Tibial artery (tissue), 4 donors: ENCODE measurements around the gene DPYSL5.

Experiments used
- DNase-seq, 2 donors: peaks; one replicate each; pipeline ENCODE4 v3.0.0-alpha.2; 2019
- H3K27ac ChIP-seq, 2 donors: fragments of 200-600 bp; sonication (generic) in 1 of 2; 1 replicate in 1 of 2; 2 replicates in 1 of 2; pipeline ENCODE4 v1.5.1; 2018 to 2019; ENCODE audit warnings: mild to moderate bottlenecking in 1 of 2
- H3K27me3 ChIP-seq, 2 donors: fragments of 200-600 bp; sonication (generic) in 1 of 2; one replicate each; pipeline versions ENCODE4 v1.5.1 to v1.6.0; 2016 to 2019
- H3K36me3 ChIP-seq, 3 donors: fragments of 200-600 bp; sonication (generic) in 2 of 3; one replicate each; pipeline ENCODE4 v1.5.1; 2016 to 2019; ENCODE audit warnings: mild to moderate bottlenecking in 2 of 3
- H3K4me1 ChIP-seq, 4 donors: fragments of 200-600 bp; sonication (generic) in 2 of 4; 1 replicate in 3 of 4; 2 replicates in 1 of 4; pipeline ENCODE4 v1.5.1; 2016 to 2019
- H3K4me3 ChIP-seq, 2 donors: fragments of 200-600 bp; sonication (generic) in 1 of 2; 1 replicate in 1 of 2; 2 replicates in 1 of 2; pipeline ENCODE4 v1.5.1; 2018 to 2019; ENCODE audit warnings: mild to moderate bottlenecking in 2 of 2
- H3K9me3 ChIP-seq, 3 donors: fragments of 200-600 bp; sonication (generic) in 1 of 3; one replicate each; pipeline ENCODE4 v1.5.1; 2016 to 2019
- intact Hi-C: fragments of 100-400 bp; cut with DNase I; formaldehyde crosslinking; loops from one replicate; pipeline ENCODE4 v1.15.0; 2023; ENCODE audit warnings: low total_unique reads
- TF ChIP-seq, protein P1 (sequence below), 2 experiments: fragments of 200-600 bp in 1 of 2; fragments of 450-650 bp in 1 of 2; IDR thresholded peaks; one replicate each; pipeline ENCODE4 v1.5.1; 2017 to 2019; ENCODE audit warnings: antibody characterized with exemption in 2 of 2, mild to moderate bottlenecking in 1 of 2, moderate library complexity in 1 of 2

DPYSL5 gene

DNA sequence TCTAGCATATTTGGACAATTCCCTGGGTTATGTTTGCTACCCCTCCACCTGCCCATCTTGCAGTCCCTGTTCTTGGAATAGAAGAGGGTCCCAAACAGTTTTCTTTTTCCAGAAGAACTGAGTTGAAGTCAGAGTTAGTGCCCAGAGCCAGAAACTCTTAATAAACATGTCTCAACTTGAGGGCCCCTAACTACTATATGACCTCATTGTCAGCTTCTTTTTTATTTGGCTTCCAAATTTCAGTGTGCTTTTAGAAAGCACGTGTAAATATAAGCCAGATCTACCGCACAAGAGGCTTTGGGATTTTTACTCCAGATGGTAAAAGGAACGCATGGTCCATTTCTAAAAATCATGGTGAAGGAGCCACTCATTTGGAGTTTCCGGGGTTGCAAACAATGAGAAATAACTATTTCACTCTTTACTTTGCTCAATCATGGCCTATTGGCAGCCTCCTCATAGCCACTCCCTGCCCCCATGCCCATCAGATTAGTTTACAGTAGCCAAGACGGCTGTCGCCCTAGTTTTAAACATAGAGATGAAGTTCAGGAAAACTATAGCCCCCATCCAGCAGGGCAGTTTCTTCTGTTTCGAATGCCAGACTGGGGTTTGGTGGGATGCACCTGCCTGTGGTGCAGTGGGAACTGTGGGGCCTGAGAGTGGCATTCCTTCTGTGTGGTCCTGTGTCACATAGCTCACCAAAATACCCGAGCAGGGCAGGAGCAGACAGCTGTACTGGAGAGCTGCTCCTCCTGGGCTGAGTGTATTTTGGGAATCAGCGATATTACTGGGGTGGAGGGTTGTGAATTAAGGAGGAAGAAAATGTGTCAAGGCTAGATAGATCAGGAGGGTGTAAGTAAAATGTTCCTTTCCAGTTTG is 124.2 kb downstream of the DPYSL5 start:
- TF ChIP-seq, protein P1, sequence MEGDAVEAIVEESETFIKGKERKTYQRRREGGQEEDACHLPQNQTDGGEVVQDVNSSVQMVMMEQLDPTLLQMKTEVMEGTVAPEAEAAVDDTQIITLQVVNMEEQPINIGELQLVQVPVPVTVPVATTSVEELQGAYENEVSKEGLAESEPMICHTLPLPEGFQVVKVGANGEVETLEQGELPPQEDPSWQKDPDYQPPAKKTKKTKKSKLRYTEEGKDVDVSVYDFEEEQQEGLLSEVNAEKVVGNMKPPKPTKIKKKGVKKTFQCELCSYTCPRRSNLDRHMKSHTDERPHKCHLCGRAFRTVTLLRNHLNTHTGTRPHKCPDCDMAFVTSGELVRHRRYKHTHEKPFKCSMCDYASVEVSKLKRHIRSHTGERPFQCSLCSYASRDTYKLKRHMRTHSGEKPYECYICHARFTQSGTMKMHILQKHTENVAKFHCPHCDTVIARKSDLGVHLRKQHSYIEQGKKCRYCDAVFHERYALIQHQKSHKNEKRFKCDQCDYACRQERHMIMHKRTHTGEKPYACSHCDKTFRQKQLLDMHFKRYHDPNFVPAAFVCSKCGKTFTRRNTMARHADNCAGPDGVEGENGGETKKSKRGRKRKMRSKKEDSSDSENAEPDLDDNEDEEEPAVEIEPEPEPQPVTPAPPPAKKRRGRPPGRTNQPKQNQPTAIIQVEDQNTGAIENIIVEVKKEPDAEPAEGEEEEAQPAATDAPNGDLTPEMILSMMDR (IDR thresholded peaks at IDR 0.05), result no peak
- peaks cover 0 to 23% (median 9%) of the 10 kb centered on the region in 4 donors for H3K4me1 ChIP-seq
- no peaks in the 10 kb centered on the region for H3K9me3 ChIP-seq
- no peaks in the 10 kb centered on the region for H3K36me3 ChIP-seq
- no peak overlapping the region for H3K4me3 ChIP-seq
- H3K27ac ChIP-seq, result no peak overlapping the region
- intact Hi-C loops, result loop anchor here (2.0 to 5.0 kb wide), 2 partner anchors 60 to 113 kb away; partner anchors contain the start of gene TMEM214
- no peaks in the 10 kb centered on the region for H3K27me3 ChIP-seq
- DNase-seq, result no peak

DNA sequence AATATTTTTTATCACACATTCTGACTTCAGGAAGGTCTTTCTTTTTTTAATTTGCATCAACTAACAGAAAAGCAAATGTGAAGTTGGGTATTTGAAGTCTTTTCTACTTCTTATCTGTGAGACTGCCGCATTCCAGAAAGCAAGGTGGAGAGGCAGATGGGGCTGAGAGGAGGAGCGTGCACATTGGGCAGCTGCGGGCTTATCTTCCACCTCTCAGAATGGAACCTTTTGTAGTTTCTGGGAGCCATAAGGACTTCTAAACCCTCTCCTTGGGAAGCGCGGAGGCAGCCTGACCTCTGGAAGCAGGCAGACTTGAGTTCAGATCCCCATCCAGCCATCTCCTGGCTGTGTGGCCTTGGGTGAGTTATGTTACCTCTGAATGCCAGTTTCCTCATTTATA is 126.4 kb downstream of the DPYSL5 start:
- no peak overlapping the region for H3K4me3 ChIP-seq
- no peaks in the 10 kb centered on the region for H3K36me3 ChIP-seq
- peaks cover 0 to 29% (median 9%) of the 10 kb centered on the region in 4 donors for H3K4me1 ChIP-seq
- TF ChIP-seq, protein P1 (IDR thresholded peaks at IDR 0.05), result no peak
- DNase-seq, result no peak
- intact Hi-C loops, result loop anchor here (5.0 kb wide), 1 partner anchor 58 kb away; the partner anchor contains the start of gene TMEM214
- H3K27ac ChIP-seq, result no peak overlapping the region
- no peaks in the 10 kb centered on the region for H3K9me3 ChIP-seq
- H3K27me3 ChIP-seq, result no peaks in the 10 kb centered on the region

DNA sequence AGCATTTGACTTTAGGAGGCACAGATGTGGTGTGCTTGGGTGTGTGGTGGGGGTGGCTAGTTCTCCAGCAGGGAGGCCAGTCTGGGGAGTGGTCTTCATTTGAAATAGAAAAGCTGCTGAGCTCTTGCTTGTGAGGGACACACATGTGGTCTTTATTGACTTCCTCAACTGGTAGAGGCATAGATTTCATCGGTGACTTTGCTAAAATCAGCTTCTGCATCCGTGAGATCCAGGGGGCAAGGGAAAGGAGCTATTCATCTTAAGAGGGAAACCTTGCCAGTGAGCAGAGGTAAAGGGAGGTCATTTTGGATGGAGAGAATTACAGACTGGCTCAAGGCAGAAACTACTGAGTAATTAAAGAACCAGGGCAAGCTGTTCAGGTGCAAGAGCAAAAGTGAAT is 127.2 kb downstream of the DPYSL5 start:
- Histone ChIP-seq H3K4me3 (no peak overlapping the region), H3K4me1 (peaks cover 0 to 23% (median 5%) of the 10 kb centered on the region in 4 donors), H3K36me3 (no peaks in the 10 kb centered on the region), H3K9me3 (no peaks in the 10 kb centered on the region), H3K27ac (no peak overlapping the region), H3K27me3 (no peaks in the 10 kb centered on the region)
- no peak for DNase-seq
- intact Hi-C loops, result no loop called here
- TF ChIP-seq, protein P1 (IDR thresholded peaks at IDR 0.05), result no peak

DNA sequence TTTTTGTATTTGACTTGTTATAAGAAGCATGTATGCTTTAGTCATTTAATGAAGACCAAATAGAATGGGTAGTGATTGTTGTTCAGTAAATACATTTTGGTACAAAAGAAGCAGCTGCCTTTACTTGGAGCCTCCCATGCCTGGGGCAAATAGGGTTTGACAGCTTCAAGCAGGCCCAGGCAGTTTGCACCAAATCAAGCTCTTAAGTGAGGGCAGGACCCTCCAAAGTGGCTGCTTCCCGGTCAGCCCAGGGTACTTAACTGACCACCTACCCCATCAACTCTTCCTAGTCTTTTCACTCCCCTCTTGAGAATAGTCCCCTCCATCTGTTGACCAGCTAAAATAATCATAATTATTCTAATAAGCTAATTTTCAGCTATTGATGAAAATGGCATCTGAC is 127.7 kb downstream of the DPYSL5 start:
- intact Hi-C loops, result no loop called here
- DNase-seq, result no peak
- Histone ChIP-seq H3K4me3 (no peak overlapping the region), H3K36me3 (no peaks in the 10 kb centered on the region), H3K4me1 (peaks cover 0 to 22% (median 4%) of the 10 kb centered on the region in 4 donors), H3K27ac (no peak overlapping the region), H3K27me3 (no peaks in the 10 kb centered on the region), H3K9me3 (no peaks in the 10 kb centered on the region)
- TF ChIP-seq, protein P1 (IDR thresholded peaks at IDR 0.05), result no peak

DNA sequence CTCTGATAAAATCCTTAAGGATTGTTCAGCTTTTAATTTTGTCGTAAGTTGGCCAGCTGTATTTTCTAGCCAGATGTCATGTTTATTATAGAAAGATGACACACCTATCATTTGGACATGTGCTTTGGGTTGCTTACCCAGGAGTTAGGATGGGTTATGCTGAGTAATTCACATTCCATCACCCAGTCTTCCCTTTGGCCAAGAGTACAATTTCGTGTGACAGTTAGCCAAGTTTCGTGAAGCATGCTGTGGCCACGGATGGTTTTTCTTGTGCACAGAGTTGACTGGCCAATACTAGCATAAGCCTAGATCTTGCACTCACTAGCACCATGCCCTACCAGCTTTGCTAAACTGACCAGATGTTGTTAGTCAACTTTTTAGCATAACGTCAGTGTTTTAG is 128.3 kb downstream of the DPYSL5 start:
- H3K36me3 ChIP-seq, result no peaks in the 10 kb centered on the region
- DNase-seq, result no peak
- no peak overlapping the region for H3K27ac ChIP-seq
- TF ChIP-seq, protein P1 (IDR thresholded peaks at IDR 0.05), result no peak
- no peaks in the 10 kb centered on the region for H3K9me3 ChIP-seq
- no peaks in the 10 kb centered on the region for H3K27me3 ChIP-seq
- H3K4me1 ChIP-seq, result peaks cover 0 to 18% (median 4%) of the 10 kb centered on the region in 4 donors
- no peak overlapping the region for H3K4me3 ChIP-seq
- intact Hi-C loops, result no loop called here
